Activated CD8-positive, alpha-beta T cell treated with anti-CD3 and anti-CD28 coated beads for 36 hours (primary cell): Measurements from ENCODE around the gene RIOX2. TPM values are rescaled to one million over a fixed set of nuclear protein-coding genes. Genes with fewer than 3 reads are reported as not detected.

Source experiments
- ATAC-seq: fragments of 200-7000 bp; cut with Tn5 transposase; one replicate; pipeline ENCODE4 v1.10.0; 2021; ENCODE audit warnings: mild to moderate bottlenecking, moderate library complexity
- CTCF ChIA-PET: fragments of 350-600 bp; sonication (Branson Sonifier 250); formaldehyde crosslinking; loops from one replicate; lab custom pipeline; 2021; ENCODE audit warnings: antibody characterized with exemption; lab: Charles Lee
- POLR2A ChIA-PET: fragments of 350-600 bp; sonication (Branson Sonifier 250); formaldehyde crosslinking; loops from one replicate; lab custom pipeline; 2021; ENCODE audit warnings: antibody characterized with exemption; lab: Charles Lee
- DNase-seq: peaks from one replicate; pipeline ENCODE4 v3.0.0-alpha.2; 2020
- H3K27ac Mint-ChIP-seq: one replicate; pipeline ENCODE4 v1.8.0; 2021; ENCODE audit warnings: mild to moderate bottlenecking, mixed read lengths
- H3K27me3 Mint-ChIP-seq: one replicate; pipeline ENCODE4 v1.8.0; 2021; ENCODE audit warnings: mixed read lengths
- H3K36me3 Mint-ChIP-seq: one replicate; pipeline ENCODE4 v1.8.0; 2021; ENCODE audit warnings: low read depth, mixed read lengths
- H3K4me1 Mint-ChIP-seq: one replicate; pipeline ENCODE4 v1.8.0; 2021; ENCODE audit warnings: low read depth, mixed read lengths
- H3K4me3 Mint-ChIP-seq: one replicate; pipeline ENCODE4 v1.8.0; 2021; ENCODE audit warnings: mild to moderate bottlenecking, moderate library complexity, mixed read lengths
- H3K9me3 Mint-ChIP-seq: one replicate; pipeline ENCODE4 v1.8.0; 2021; ENCODE audit warnings: mixed read lengths
- CTCF ChIP-seq: fragments of 200-600 bp; IDR thresholded peaks from one replicate; pipeline ENCODE4 v1.8.0; 2022; ENCODE audit warnings: antibody characterized with exemption, mild to moderate bottlenecking
- intact Hi-C: fragments of 100-400 bp; cut with micrococcal nuclease; formaldehyde crosslinking; loops from one replicate; pipeline ENCODE4 v1.10.0; 2022
- total RNA-seq, 2 experiments: library from RNA; stranded (reverse); gene quantifications; one replicate each; pipeline ENCODE4 v1.2.3, GENCODE V29; 2021

RIOX2 gene
- total RNA-seq, 2 experiments from 2014 or later = 41.2 to 43.3 TPM

- no peaks in the 10 kb centered on the region for H3K27me3 Mint-ChIP-seq
- H3K4me1 Mint-ChIP-seq = peaks cover 2% of the 10 kb centered on the region
- H3K9me3 Mint-ChIP-seq = no peaks in the 10 kb centered on the region
- ChIA-PET CTCF (interaction anchor here (1.4 kb wide), 1 partner anchor 80 kb away, joined by 3 read pairs; the partner anchor contains the start of gene CRYBG3), POLR2A (no interaction called here)
- ATAC-seq (no peak), DNase-seq (no peak)
- no peak overlapping the region for H3K27ac Mint-ChIP-seq
- no peaks in the 10 kb centered on the region for H3K36me3 Mint-ChIP-seq
- no peak for TF ChIP-seq CTCF
- H3K4me3 Mint-ChIP-seq = no peak overlapping the region
- intact Hi-C loops = no loop called here
These were observed 70.7 kb downstream of the RIOX2 start for GRCh38 chr3:97901313-97902248.

DNA sequence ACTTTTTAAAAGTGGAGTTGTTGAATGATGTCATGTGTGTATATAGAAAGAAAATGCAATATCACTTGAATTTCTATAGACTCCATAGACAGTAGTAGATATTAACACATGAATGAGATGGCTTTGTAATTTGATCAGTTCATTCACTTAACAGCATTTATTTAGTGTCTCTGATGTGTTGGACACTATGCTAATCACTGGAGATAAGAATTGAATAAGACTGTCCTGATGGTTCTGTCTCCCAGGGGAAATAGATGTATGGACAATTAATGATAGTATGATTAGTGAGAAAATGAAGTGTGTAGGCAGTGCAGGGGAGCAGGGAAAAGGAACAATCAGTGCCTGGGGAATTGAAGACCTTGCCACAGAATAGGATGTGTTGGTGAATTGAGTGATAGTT lies 72.9 kb downstream of the RIOX2 start:
- CTCF ChIA-PET = no interaction called here
- TF ChIP-seq CTCF = no peak
- H3K36me3 Mint-ChIP-seq = no peaks in the 10 kb centered on the region
- ATAC-seq (no peak), DNase-seq (no peak)
- no peaks in the 10 kb centered on the region for H3K9me3 Mint-ChIP-seq
- intact Hi-C loops = no loop called here
- no peak overlapping the region for H3K4me3 Mint-ChIP-seq
- POLR2A ChIA-PET = no interaction called here
- no peak overlapping the region for H3K27ac Mint-ChIP-seq
- H3K4me1 Mint-ChIP-seq = peaks cover 2% of the 10 kb centered on the region
- H3K27me3 Mint-ChIP-seq = no peaks in the 10 kb centered on the region

GRCh38 chr3:97896547-97896946 lies 75.7 kb downstream of the RIOX2 start:
- no peak for ATAC-seq
- CTCF ChIA-PET = interaction anchor here (0.9 kb wide), 1 partner anchor 105 kb away, joined by 3 read pairs; no protein-coding TSS in a partner anchor

DNA sequence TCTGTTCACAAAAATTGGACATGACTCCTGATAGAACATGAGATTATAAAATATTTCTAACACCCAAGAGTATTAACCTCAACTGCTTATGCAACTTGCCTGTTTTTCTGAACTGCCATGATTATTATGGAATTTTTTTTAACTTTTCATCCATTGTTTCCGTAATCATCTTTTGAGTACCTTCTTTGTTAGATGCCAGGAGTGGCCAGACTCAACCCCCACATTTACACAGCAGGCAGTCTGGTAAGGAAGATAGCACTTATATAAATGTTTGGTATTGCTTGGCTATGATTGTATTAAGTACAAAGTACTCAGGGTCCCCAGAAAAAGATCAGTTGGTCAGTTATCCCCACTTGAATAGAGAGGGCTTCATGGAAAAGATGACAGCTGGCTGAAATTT lies 76.1 kb downstream of the RIOX2 start:
- ATAC-seq = no peak
- POLR2A ChIA-PET = interaction anchor here (0.6 kb wide), 1 partner anchor 561 kb away, joined by 4 read pairs; no protein-coding TSS in a partner anchor

More at GRCh38 chr3:97896547-97896946, 75.7 kb downstream of the RIOX2 start:
- peaks cover 2% of the 10 kb centered on the region for H3K4me1 Mint-ChIP-seq
- H3K27ac Mint-ChIP-seq = no peak overlapping the region
- no peak overlapping the region for H3K4me3 Mint-ChIP-seq
- H3K36me3 Mint-ChIP-seq = peaks cover 4% of the 10 kb centered on the region
- no peak for DNase-seq
- H3K9me3 Mint-ChIP-seq = no peaks in the 10 kb centered on the region
- TF ChIP-seq CTCF = no peak
- no peaks in the 10 kb centered on the region for H3K27me3 Mint-ChIP-seq
- intact Hi-C loops = no loop called here
- POLR2A ChIA-PET = no interaction called here

More for the DNA sequence above, 76.1 kb downstream of the RIOX2 start:
- DNase-seq = no peak
- no peaks in the 10 kb centered on the region for H3K4me1 Mint-ChIP-seq
- CTCF ChIA-PET = interaction anchor here (0.8 to 0.9 kb wide), 2 partner anchors 104 to 127 kb away, joined by 3 read pairs; no protein-coding TSS in a partner anchor
- H3K36me3 Mint-ChIP-seq = peaks cover 4% of the 10 kb centered on the region
- H3K9me3 Mint-ChIP-seq = no peaks in the 10 kb centered on the region
- H3K4me3 Mint-ChIP-seq = no peak overlapping the region
- no peak overlapping the region for H3K27ac Mint-ChIP-seq
- intact Hi-C loops = no loop called here
- H3K27me3 Mint-ChIP-seq = no peaks in the 10 kb centered on the region
- TF ChIP-seq CTCF = no peak
